Measurements from ENCODE around the gene KMT2A.

Gene KMT2A

GRCh38 chr11:118533769-118534729 lies 97.8 kb downstream of the KMT2A start:
- DNase-seq (ENCODE audit: low read depth), result no peak

DNA sequence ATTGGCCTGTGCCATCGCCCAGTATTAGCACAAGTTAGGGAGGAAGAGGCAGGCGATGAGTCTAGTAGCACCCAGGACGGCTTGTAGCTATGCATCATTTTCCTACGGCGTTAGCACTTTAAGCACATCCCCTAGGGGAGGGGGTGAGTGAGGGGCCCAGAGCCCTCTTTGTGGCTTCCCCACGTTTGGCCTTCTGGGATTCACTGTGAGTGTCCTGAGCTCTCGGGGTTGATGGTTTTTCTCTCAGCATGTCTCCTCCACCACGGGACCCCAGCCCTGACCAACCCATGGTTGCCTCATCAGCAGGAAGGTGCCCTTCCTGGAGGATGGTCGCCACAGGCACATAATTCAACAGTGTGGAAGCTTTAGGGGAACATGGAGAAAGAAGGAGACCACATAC lies 99.0 kb downstream of the KMT2A start:
- DNase-seq (ENCODE audit: low read depth), result no peak

GRCh38 chr11:118536726-118537125 lies 100.4 kb downstream of the KMT2A start:
- peak; percentile 68 for DNase-seq (ENCODE audit: low read depth)

DNA sequence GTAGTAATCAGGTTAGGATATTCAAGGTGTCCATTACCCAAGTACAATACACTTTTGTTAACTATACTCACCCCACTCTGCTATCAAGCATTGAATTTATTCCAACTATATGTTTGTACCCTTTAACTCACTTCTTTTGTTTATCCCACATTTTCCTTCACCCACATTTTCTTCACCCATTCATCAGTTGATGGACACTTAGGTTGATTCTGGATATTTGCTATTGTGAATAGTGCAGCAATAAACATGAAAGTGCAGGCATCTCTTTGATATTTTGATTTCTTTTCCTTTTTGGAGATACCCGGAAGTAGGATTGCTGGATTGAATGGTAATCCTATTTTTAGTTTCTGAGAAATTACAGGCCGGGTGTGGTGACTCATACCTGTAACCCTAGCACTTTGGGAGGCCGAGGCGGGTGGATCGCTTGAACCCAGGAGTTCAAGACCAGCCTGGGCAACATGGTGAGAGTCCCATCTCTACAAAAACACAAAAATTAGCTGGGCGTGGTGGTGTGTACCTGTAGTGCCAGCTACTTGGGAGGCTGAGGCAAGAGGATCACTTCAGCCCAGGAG lies 101.2 kb downstream of the KMT2A start:
- DNase-seq (ENCODE audit: low read depth), result no peak

GRCh38 chr11:118544010-118544646 lies 107.8 kb downstream of the KMT2A start:
- DNase-seq (ENCODE audit: low read depth), result no peak

DNA sequence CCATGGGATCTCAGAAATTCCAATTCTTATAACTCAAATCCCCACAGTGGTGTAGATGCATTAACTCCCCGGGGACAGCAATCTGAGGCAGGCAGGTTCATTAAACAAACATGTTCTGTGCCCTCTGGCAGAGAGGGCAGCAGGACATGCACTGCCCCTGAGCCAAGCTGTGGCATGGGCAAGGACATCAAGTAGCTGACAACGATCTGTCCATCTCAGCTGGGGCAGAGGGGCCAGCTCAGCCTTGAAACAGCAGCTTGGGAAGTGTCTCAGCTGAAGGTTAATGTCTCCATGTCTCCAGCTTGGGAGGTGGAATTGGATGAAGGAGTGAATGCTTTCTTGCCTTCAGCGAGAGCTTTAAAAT lies 108.3 kb downstream of the KMT2A start:
- no peak for DNase-seq (ENCODE audit: low read depth)

DNA sequence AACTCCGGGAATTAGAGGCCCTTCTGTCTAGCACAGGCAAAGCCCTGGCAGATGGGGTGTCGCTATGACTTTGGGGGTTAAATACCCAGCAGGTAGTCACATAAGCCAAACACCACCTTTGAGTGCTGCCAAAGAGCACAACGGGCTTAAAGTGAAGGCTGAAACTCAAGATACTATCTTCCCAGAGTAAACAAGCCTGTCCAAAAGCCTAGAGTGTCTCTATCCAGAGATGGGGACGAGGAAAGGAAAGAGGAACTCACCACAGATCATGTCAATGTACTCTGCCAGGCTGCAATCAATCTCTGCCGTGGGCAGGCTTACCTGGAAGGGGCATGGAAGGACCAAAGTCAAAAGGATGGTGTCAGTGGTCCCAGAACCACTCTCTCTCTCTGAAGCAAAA lies 109.2 kb downstream of the KMT2A start:
- no peak for DNase-seq (ENCODE audit: low read depth)

- DNase-seq (ENCODE audit: low read depth), result no peak
These were observed 110.8 kb downstream of the KMT2A start for GRCh38 chr11:118547132-118547531.

GRCh38 chr11:118552341-118552740 lies 116.0 kb downstream of the KMT2A start:
- no peak for DNase-seq (ENCODE audit: low read depth)

DNA sequence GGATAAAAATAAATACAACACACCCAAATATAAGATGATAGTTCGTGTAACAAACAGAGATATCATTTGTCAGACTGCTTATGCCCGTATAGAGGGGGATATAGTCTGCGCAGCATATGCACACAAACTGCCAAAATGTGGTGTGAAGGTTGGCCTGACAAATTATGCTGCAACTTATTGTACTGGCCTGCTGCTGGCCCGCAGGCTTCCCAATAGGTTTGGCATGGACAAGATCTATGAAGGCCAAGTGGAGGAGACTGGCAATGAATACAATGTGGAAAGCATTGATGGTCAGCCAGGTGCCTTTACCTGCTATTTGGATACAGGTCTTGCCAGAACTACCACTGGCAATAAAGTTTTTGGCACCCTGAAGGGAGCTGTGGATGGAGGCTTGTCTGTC lies 124.5 kb downstream of the KMT2A start:
- no peak for DNase-seq (ENCODE audit: low read depth)

DNA sequence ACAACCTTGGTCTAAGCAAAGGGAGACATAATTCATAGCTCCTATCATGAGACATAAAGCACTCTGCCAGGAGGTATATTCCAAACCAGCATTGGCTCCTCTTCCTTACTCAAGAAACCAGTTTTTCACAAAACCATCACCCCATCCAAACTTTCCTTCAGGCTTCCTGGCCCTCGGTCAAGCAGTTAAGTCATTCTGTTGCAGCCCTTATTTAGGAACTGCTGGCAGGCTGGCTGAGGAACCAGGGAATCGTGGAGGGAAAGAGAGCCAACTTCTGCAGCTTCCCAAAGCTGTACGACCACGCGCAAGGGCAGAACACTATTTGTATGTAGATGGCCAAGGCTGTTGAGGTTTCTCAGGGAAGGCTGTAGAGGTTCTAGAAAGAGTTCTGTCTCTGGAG lies 128.8 kb downstream of the KMT2A start:
- DNase-seq (ENCODE audit: low read depth), result no peak

GRCh38 chr11:118569670-118570069 lies 133.4 kb downstream of the KMT2A start:
- no peak for DNase-seq (ENCODE audit: low read depth)

DNA sequence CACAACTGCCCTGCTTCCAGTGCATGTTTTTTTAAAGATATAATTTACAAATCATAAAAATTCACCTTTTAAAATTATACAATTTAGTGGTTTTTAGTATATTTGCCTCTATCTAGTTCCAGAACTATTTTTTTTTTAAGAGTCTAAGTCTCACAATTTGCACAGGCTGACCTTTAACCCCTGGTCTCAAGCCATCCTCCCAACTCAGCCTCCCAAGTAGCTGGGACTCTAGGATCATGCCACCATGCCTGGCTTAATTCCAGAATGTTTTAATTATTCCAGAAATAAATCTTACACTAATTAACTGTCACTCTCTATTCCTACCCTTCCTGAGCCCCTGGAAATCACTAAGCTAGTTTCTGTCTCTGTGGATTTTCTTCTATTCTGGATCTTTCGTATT lies 134.5 kb downstream of the KMT2A start:
- no peak for DNase-seq (ENCODE audit: low read depth)

DNA sequence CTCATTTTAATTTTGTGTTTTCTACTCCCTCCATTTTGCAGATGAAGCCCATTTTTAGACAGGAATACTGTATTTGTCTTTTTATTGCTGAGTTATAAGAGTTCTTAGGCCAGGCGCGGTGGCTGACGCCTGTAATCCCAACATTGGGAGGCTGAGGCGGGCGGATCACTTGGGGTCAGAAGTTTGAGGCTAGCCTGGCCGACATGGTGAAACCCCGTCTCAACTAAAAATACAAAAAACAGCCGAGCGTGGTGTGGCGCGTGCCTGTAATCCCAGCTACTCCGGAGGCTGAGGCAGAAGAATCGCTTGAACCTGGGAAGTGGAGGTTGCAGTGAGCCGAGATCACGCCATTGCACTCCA lies 135.4 kb downstream of the KMT2A start:
- DNase-seq (ENCODE audit: low read depth), result peak; percentile 46

- DNase-seq (ENCODE audit: low read depth), result peak; percentile 72
These were observed 136.0 kb downstream of the KMT2A start, which contains the start of gene ARCN1 for GRCh38 chr11:118572061-118572980. TSS of gene ARCN1 (plus strand) at chr11:118572409. CDS start at chr11:118572548, 139 bp downstream.

- peak; percentile 70 for DNase-seq (ENCODE audit: low read depth)
These were observed 136.8 kb downstream of the KMT2A start for GRCh38 chr11:118572981-118573550.

- no peak for DNase-seq (ENCODE audit: low read depth)
These were observed 138.3 kb downstream of the KMT2A start for GRCh38 chr11:118574636-118575035.

Measured in iris pigment epithelial cell (primary cell).